ENCODE measurements around the gene CERS6.

The CERS6 gene

DNA sequence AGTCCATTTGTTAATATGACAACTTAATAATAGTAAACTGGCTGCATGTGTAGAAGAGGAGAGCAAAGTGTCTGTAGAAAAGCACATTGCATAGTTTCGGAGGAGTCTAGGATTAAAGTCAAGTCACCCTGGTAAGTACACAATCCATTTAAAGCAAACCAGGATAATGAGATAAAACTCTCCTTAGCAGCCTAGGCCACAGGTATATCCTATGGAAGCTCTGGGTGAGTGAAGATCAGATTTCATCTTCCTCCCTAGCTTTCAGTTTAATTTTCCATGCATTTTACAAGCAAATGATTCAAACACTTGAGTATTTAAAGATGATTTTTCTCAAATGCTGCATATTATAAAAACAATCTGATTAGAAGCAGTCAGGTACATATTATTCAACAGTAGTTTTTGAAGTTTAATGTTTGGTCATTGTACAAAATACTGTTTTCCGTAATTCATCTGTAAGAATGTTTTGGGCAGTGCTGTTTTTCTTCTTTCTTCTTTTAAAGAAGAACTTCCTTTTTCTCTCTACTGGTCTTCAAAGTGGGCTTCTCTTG is 10.2 kb downstream of the CERS6 start:
- no peak for DNase-seq
- H3K36me3 ChIP-seq (ENCODE audit: control insufficient read depth in 4 of 4, insufficient read depth in 4 of 4, low read length in 3 of 4), result peaks cover 0 to 2% (median 0%) of the 10 kb centered on the region in 4 experiments
- no peaks in the 10 kb centered on the region for H3K9me3 ChIP-seq (ENCODE audit: control extremely low read depth in 1 of 5, control insufficient read depth in 4 of 5, insufficient read depth in 2 of 5, low read depth in 1 of 5, low read length in 4 of 5)
- peak overlapping the region in 1 of 2 experiments; percentile 17 for H3K27ac ChIP-seq (ENCODE audit: insufficient read depth in 1 of 2, low read depth in 1 of 2, low read length in 2 of 2, poor library complexity in 1 of 2, severe bottlenecking in 2 of 2)
- no peaks in the 10 kb centered on the region for H3K27me3 ChIP-seq (replicated peaks in 2 of 5; ENCODE audit: control insufficient read depth in 4 of 5, insufficient read depth in 5 of 5, low read length in 4 of 5)
- no CpG with 5 or more reads among the region's 2 CpGs for WGBS (ENCODE audit: insufficient coverage)
- H3K4me1 ChIP-seq (ENCODE audit: control extremely low read depth in 1 of 4, control insufficient read depth in 4 of 4, insufficient read depth in 4 of 4, low read length in 3 of 4), result peaks cover 28 to 62% (median 47%) of the 10 kb centered on the region in 4 experiments
- POLR2A ChIA-PET, result interaction anchor here (0.6 kb wide), 1 partner anchor 180 kb away, joined by 3 read pairs; no protein-coding TSS in a partner anchor
- CTCF ChIA-PET, result interaction anchor here (0.6 to 1.1 kb wide), 3 partner anchors 23 to 216 kb away, joined by 3 to 4 read pairs (median 3); no protein-coding TSS in a partner anchor
- peak overlapping the region in 3 of 7 experiments; percentile 23 to 53 (median 37) for H3K4me3 ChIP-seq (ENCODE audit: control insufficient read depth in 1 of 7, extremely low read depth in 1 of 7, insufficient read depth in 4 of 7, low read depth in 2 of 7, low read length in 6 of 7)

DNA sequence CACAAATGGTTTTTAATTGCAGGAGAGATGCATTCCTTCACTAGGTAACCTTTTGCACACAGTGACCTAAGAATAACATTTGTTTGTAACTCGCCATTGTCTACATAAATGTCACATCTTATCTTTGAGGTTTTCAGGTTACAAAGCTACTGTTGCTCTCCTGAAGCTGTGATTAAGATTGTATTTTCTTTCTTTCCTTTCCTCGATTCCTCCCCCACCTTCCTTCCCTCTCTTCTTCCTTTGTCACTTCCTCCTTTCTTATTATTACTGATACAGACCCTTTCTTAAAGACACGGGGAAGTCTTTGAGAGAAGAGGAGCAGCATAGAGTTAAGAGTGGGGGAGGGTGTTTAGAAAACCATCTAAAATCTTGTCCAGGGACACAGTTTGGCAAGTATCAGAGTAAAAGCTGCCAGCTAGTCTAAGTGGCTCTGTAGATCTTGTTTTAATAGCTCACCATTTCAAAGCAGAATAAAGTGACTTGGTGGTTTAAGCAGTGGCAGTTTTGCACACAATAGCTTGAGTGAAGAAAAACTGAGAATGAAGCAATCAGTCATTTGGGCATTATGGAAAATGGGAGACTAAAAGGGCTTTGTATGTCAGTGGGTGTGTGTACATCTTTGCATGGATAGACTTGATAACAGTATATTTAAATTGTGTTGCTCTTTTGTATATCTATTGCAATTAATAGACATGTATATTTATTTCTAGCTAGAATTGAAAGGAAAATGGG is 10.9 kb downstream of the CERS6 start:
- H3K4me3 ChIP-seq (ENCODE audit: control insufficient read depth in 1 of 7, extremely low read depth in 1 of 7, insufficient read depth in 4 of 7, low read depth in 2 of 7, low read length in 6 of 7), result peak overlapping the region in 3 of 7 experiments; percentile 23 to 53 (median 37)
- ChIA-PET CTCF (interaction anchor here (0.6 to 1.2 kb wide), 4 partner anchors 22 to 215 kb away, joined by 3 to 4 read pairs (median 3); no protein-coding TSS in a partner anchor), POLR2A (interaction anchor here (0.6 kb wide), 1 partner anchor 29 kb away, joined by 3 read pairs; no protein-coding TSS in a partner anchor)
- H3K27ac ChIP-seq (ENCODE audit: insufficient read depth in 1 of 2, low read depth in 1 of 2, low read length in 2 of 2, poor library complexity in 1 of 2, severe bottlenecking in 2 of 2), result peak overlapping the region in 1 of 2 experiments; percentile 17
- H3K9me3 ChIP-seq (ENCODE audit: control extremely low read depth in 1 of 5, control insufficient read depth in 4 of 5, insufficient read depth in 2 of 5, low read depth in 1 of 5, low read length in 4 of 5), result no peaks in the 10 kb centered on the region
- whole genome bisulfite sequencing (ENCODE audit: insufficient coverage), result 10% methylated on average over 2 of the region's 3 CpGs
- peaks cover 28 to 70% (median 52%) of the 10 kb centered on the region in 4 experiments for H3K4me1 ChIP-seq (ENCODE audit: control extremely low read depth in 1 of 4, control insufficient read depth in 4 of 4, insufficient read depth in 4 of 4, low read length in 3 of 4)
- H3K36me3 ChIP-seq (ENCODE audit: control insufficient read depth in 4 of 4, insufficient read depth in 4 of 4, low read length in 3 of 4), result no peaks in the 10 kb centered on the region
- H3K27me3 ChIP-seq (replicated peaks in 2 of 5; ENCODE audit: control insufficient read depth in 4 of 5, insufficient read depth in 5 of 5, low read length in 4 of 5), result no peaks in the 10 kb centered on the region
- DNase-seq, result peak in 2 of 3 donors; percentile 24 to 48

DNA sequence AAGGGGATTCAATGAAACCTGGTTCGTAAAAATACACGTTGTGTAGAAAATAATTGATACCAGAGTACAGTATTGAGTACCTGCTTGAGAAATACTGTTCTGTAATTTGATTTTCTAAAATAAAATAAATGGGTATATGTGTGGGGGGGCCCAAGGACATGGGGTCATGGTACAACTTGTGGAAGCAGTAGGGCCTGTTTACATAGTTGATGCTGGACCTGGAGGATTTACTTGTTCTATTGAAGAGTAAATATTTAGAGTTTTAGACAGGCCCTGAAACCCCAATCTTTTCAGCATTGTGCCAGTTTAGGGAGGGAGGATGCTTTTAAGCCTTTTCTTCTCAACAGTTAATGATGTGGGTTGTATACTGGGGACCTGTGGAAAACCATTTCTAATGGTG is 11.7 kb downstream of the CERS6 start:
- POLR2A ChIA-PET, result no interaction called here
- Histone ChIP-seq H3K36me3 (ENCODE audit: control insufficient read depth in 4 of 4, insufficient read depth in 4 of 4, low read length in 3 of 4) (no peaks in the 10 kb centered on the region), H3K4me1 (ENCODE audit: control extremely low read depth in 1 of 4, control insufficient read depth in 4 of 4, insufficient read depth in 4 of 4, low read length in 3 of 4) (peaks cover 28 to 70% (median 52%) of the 10 kb centered on the region in 4 experiments), H3K4me3 (ENCODE audit: control insufficient read depth in 1 of 7, extremely low read depth in 1 of 7, insufficient read depth in 4 of 7, low read depth in 2 of 7, low read length in 6 of 7) (no peak overlapping the region), H3K27me3 (replicated peaks in 2 of 5; ENCODE audit: control insufficient read depth in 4 of 5, insufficient read depth in 5 of 5, low read length in 4 of 5) (no peaks in the 10 kb centered on the region), H3K9me3 (ENCODE audit: control extremely low read depth in 1 of 5, control insufficient read depth in 4 of 5, insufficient read depth in 2 of 5, low read depth in 1 of 5, low read length in 4 of 5) (no peaks in the 10 kb centered on the region), H3K27ac (ENCODE audit: insufficient read depth in 1 of 2, low read depth in 1 of 2, low read length in 2 of 2, poor library complexity in 1 of 2, severe bottlenecking in 2 of 2) (no peak overlapping the region)
- CTCF ChIA-PET, result interaction anchor here (1.2 to 5.3 kb wide), 2 partner anchors 14 to 36 kb away, joined by 3 to 34 read pairs; no protein-coding TSS in a partner anchor
- DNase-seq, result no peak
- WGBS (ENCODE audit: insufficient coverage), result 100% methylated on average over 2 of the region's 2 CpGs

DNA sequence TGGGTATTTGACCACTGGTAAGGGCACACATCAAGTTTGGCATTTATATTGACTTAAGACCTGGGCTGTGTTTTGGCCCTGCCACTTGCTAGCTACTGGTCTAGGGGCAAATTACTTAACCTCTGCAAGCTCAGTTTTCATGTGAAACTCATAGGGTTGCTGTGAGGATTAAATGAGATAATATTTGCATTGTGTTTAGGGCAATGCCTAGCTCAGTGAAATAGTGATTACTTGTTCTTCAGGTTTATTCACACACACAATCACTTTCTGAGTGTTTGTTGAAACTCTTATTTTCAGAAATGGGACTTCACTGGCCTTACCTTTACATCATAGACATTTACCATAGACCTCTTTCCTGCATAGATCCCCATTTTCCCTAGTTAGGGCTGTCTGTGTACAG is 12.3 kb downstream of the CERS6 start:
- Histone ChIP-seq H3K4me1 (ENCODE audit: control extremely low read depth in 1 of 4, control insufficient read depth in 4 of 4, insufficient read depth in 4 of 4, low read length in 3 of 4) (peaks cover 28 to 70% (median 52%) of the 10 kb centered on the region in 4 experiments), H3K4me3 (ENCODE audit: control insufficient read depth in 1 of 7, extremely low read depth in 1 of 7, insufficient read depth in 4 of 7, low read depth in 2 of 7, low read length in 6 of 7) (no peak overlapping the region), H3K9me3 (ENCODE audit: control extremely low read depth in 1 of 5, control insufficient read depth in 4 of 5, insufficient read depth in 2 of 5, low read depth in 1 of 5, low read length in 4 of 5) (no peaks in the 10 kb centered on the region), H3K27ac (ENCODE audit: insufficient read depth in 1 of 2, low read depth in 1 of 2, low read length in 2 of 2, poor library complexity in 1 of 2, severe bottlenecking in 2 of 2) (no peak overlapping the region), H3K27me3 (replicated peaks in 2 of 5; ENCODE audit: control insufficient read depth in 4 of 5, insufficient read depth in 5 of 5, low read length in 4 of 5) (no peaks in the 10 kb centered on the region), H3K36me3 (ENCODE audit: control insufficient read depth in 4 of 4, insufficient read depth in 4 of 4, low read length in 3 of 4) (no peaks in the 10 kb centered on the region)
- DNase-seq, result no peak
- ChIA-PET CTCF (interaction anchor here (5.3 kb wide), 1 partner anchor 14 kb away, joined by 34 read pairs; no protein-coding TSS in a partner anchor), POLR2A (no interaction called here)

DNA sequence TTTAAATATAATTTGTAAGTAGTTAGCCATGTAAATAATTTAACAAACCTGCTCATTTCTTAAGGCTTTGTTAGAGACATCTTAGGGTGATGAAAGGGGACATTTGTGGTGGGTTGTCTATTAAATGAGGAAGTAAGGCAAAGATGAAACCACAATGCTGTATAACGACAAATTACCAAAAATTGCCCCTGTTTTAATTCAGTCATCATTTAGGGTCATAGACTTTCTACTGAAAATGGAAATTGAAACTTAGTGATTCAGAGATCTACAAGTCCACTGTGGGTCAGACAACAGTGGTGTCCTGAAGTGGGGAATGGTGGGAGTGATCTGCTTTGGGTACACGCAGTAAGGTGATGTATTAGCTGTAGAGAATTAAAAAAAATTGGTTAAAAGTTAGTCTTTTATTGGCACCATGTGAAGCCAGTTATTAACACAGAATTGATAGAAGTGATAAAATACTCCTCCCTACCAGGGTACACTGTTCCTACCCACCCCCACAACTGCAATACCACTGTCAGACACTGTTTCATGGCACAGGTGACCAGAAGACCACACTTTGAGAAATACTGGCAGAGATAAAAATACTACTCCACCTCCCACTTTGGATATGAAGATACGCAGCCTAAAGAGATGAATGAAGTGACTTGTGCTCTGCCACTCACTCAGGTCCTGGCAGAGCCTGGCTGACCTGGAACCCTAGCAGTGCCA is 13.4 kb downstream of the CERS6 start:
- ChIA-PET CTCF (interaction anchor here (1.0 to 5.3 kb wide), 3 partner anchors 13 to 122 kb away, joined by 5 to 34 read pairs (median 9); no protein-coding TSS in a partner anchor), POLR2A (interaction anchor here (0.7 kb wide), 1 partner anchor 57 kb away, joined by 3 read pairs; no protein-coding TSS in a partner anchor)
- 63% methylated on average over 2 of the region's 3 CpGs for WGBS (ENCODE audit: insufficient coverage)
- peak overlapping the region in 1 of 2 experiments; percentile 72 for H3K27ac ChIP-seq (ENCODE audit: insufficient read depth in 1 of 2, low read depth in 1 of 2, low read length in 2 of 2, poor library complexity in 1 of 2, severe bottlenecking in 2 of 2)
- H3K4me1 ChIP-seq (ENCODE audit: control extremely low read depth in 1 of 4, control insufficient read depth in 4 of 4, insufficient read depth in 4 of 4, low read length in 3 of 4), result peaks cover 28 to 70% (median 49%) of the 10 kb centered on the region in 4 experiments
- peak; percentile 72 to 97 (median 94) for DNase-seq
- no peaks in the 10 kb centered on the region for H3K9me3 ChIP-seq (ENCODE audit: control extremely low read depth in 1 of 5, control insufficient read depth in 4 of 5, insufficient read depth in 2 of 5, low read depth in 1 of 5, low read length in 4 of 5)
- peak overlapping the region in 5 of 7 experiments; percentile 27 to 60 (median 30) for H3K4me3 ChIP-seq (ENCODE audit: control insufficient read depth in 1 of 7, extremely low read depth in 1 of 7, insufficient read depth in 4 of 7, low read depth in 2 of 7, low read length in 6 of 7)
- H3K36me3 ChIP-seq (ENCODE audit: control insufficient read depth in 4 of 4, insufficient read depth in 4 of 4, low read length in 3 of 4), result no peaks in the 10 kb centered on the region
- no peaks in the 10 kb centered on the region for H3K27me3 ChIP-seq (replicated peaks in 2 of 5; ENCODE audit: control insufficient read depth in 4 of 5, insufficient read depth in 5 of 5, low read length in 4 of 5)

DNA sequence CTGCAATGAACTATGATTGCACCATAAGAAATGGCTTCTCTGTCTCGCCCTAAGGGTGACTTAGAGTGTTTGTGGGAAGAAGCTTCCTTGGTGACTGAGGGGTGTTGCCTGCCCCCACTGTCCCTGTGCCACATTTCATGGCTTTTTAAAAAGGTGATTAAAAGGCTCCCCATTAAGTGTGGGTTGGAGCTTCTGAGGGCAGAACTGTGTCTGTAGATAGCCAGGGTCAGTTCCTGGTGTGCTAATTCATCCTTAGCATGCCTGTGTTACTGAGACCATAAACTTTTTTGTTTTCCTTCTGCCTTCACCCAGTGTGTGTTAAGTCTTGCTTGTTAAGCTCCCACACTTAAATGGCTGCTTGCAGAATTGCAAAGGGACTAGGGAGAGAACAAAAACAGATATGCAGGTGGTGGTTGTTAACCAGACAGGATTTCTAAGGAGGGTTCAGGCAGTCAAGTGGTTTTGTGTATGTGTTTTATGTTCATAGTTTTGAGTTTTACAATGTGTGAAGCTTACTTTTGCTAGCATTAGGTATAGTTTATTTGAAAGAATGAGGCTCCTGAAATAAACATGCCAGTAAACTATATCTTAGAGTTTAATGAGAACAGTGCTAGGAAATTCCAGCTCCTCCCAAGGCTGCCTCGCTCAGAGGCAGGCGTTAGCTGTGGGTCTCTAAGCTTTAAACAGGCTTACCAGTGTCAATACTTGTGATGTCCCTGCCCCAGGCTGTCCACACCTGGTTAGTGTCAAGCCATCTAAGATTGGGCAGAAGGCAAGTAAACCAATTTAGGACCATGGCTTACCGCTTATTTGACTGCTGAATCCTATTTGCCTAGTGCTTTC is 14.5 kb downstream of the CERS6 start:
- Histone ChIP-seq H3K27me3 (replicated peaks in 2 of 5; ENCODE audit: control insufficient read depth in 4 of 5, insufficient read depth in 5 of 5, low read length in 4 of 5) (no peaks in the 10 kb centered on the region), H3K27ac (ENCODE audit: insufficient read depth in 1 of 2, low read depth in 1 of 2, low read length in 2 of 2, poor library complexity in 1 of 2, severe bottlenecking in 2 of 2) (peak overlapping the region in 1 of 2 experiments; percentile 72), H3K9me3 (ENCODE audit: control extremely low read depth in 1 of 5, control insufficient read depth in 4 of 5, insufficient read depth in 2 of 5, low read depth in 1 of 5, low read length in 4 of 5) (no peaks in the 10 kb centered on the region), H3K4me1 (ENCODE audit: control extremely low read depth in 1 of 4, control insufficient read depth in 4 of 4, insufficient read depth in 4 of 4, low read length in 3 of 4) (peaks cover 28 to 65% (median 45%) of the 10 kb centered on the region in 4 experiments), H3K36me3 (ENCODE audit: control insufficient read depth in 4 of 4, insufficient read depth in 4 of 4, low read length in 3 of 4) (no peaks in the 10 kb centered on the region), H3K4me3 (ENCODE audit: control insufficient read depth in 1 of 7, extremely low read depth in 1 of 7, insufficient read depth in 4 of 7, low read depth in 2 of 7, low read length in 6 of 7) (peak overlapping the region in 1 of 7 experiments; percentile 15)
- ChIA-PET CTCF (interaction anchor here (0.9 to 5.3 kb wide), 5 partner anchors 12 to 289 kb away, joined by 3 to 34 read pairs (median 5); no protein-coding TSS in a partner anchor), POLR2A (interaction anchor here (0.6 to 0.9 kb wide), 4 partner anchors 16 to 247 kb away, joined by 3 to 4 read pairs (median 4); no protein-coding TSS in a partner anchor)
- peak in 1 of 3 donors; percentile 39 for DNase-seq
- 87% methylated on average over 4 of the region's 4 CpGs for WGBS (ENCODE audit: insufficient coverage)

Data from common myeloid progenitor, CD34-positive (primary cell).